IPS-18c (cell line): ENCODE results near the gene SIRPB2.

Experiments used
- H3K4me3 ChIP-seq: 2 replicates; pipeline ENCODE4 v1.7.0; 2013; ENCODE audit warnings: low read depth, mild to moderate bottlenecking, low read length, moderate library complexity; ENCODE audit not compliant: insufficient read depth
- H3K9me3 ChIP-seq: one replicate; pipeline ENCODE4 v1.6.1; 2013; ENCODE audit warnings: mild to moderate bottlenecking, low read length, moderate library complexity; ENCODE audit not compliant: control insufficient read depth, insufficient read depth

Gene SIRPB2

GRCh38 chr20:1434571-1435336, 56.5 kb downstream of the SIRPB2 start:
- Histone ChIP-seq H3K9me3 (no peaks in the 10 kb centered on the region), H3K4me3 (no peak overlapping the region)

- no peak overlapping the region for H3K4me3 ChIP-seq
Observed at GRCh38 chr20:1431158-1431557, 60.1 kb downstream of the SIRPB2 start.

GRCh38 chr20:1430004-1430451, 61.2 kb downstream of the SIRPB2 start:
- no peaks in the 10 kb centered on the region for H3K9me3 ChIP-seq
- no peak overlapping the region for H3K4me3 ChIP-seq

More at GRCh38 chr20:1431158-1431557, 60.1 kb downstream of the SIRPB2 start:
- H3K9me3 ChIP-seq: no peaks in the 10 kb centered on the region

GRCh38 chr20:1429143-1429728, 62.0 kb downstream of the SIRPB2 start:
- no peaks in the 10 kb centered on the region for H3K9me3 ChIP-seq
- no peak overlapping the region for H3K4me3 ChIP-seq

GRCh38 chr20:1427457-1428054, 63.7 kb downstream of the SIRPB2 start:
- Histone ChIP-seq H3K9me3 (no peaks in the 10 kb centered on the region), H3K4me3 (no peak overlapping the region; the same call in 1 of the 2 replicates)

- Histone ChIP-seq H3K9me3 (peaks cover under 1% of the 10 kb centered on the region), H3K4me3 (no peak overlapping the region)
Observed at GRCh38 chr20:1426231-1426849, 64.9 kb downstream of the SIRPB2 start.
